CD4-positive, alpha-beta T cell (primary cell): ENCODE measurements around the gene RPS6KA3. TPM values are rescaled to one million over a fixed set of nuclear protein-coding genes. Genes with fewer than 3 reads are reported as not detected.

ENCODE experiments used
- ATAC-seq: fragments of 200-7000 bp; cut with Tn5 transposase; one replicate; pipeline ENCODE4 v1.10.0; 2022; ENCODE audit warnings: mild to moderate bottlenecking; ENCODE audit not compliant: poor library complexity
- CTCF ChIA-PET: fragments of 350-600 bp; sonication (Branson Sonifier 250); formaldehyde crosslinking; loops from one replicate; lab custom pipeline; 2021; ENCODE audit warnings: antibody characterized with exemption, inconsistent platforms; lab: Charles Lee
- POLR2A ChIA-PET: fragments of 350-600 bp; sonication (Branson Sonifier 250); formaldehyde crosslinking; loops from one replicate; lab custom pipeline; 2021; ENCODE audit warnings: antibody characterized with exemption, inconsistent platforms; lab: Charles Lee
- DNase-seq, 14 experiments: peaks; one replicate each; pipeline ENCODE4 v3.0.0-alpha.2; 2013 to 2020; ENCODE audit warnings: mixed read lengths in 2 of 14
- H3K27ac ChIP-seq, 2 donors: one replicate each; pipeline versions ENCODE4 v1.5.1 to v1.7.0; 2013; ENCODE audit warnings: low read length in 2 of 2, low read depth in 1 of 2, mild to moderate bottlenecking in 1 of 2
- H3K27me3 ChIP-seq, 2 experiments: 1 replicate in 1 of 2; 2 replicates in 1 of 2; pipeline versions ENCODE4 v1.6.1 to v1.7.0; 2013; ENCODE audit warnings: low read length in 2 of 2, control low read depth in 1 of 2, mild to moderate bottlenecking in 1 of 2, moderate library complexity in 1 of 2; ENCODE audit not compliant: insufficient read depth in 2 of 2, control insufficient read depth in 1 of 2
- H3K36me3 ChIP-seq: one replicate; pipeline ENCODE4 v1.6.1; 2013; ENCODE audit warnings: low read length, control low read depth; ENCODE audit not compliant: insufficient read depth
- H3K4me1 ChIP-seq: one replicate; pipeline ENCODE4 v1.6.1; 2013; ENCODE audit warnings: low read length, control low read depth; ENCODE audit not compliant: insufficient read depth
- H3K4me3 ChIP-seq: one replicate; pipeline ENCODE4 v1.5.1; 2013; ENCODE audit warnings: mild to moderate bottlenecking, low read length, moderate library complexity
- H3K9me3 ChIP-seq, 2 experiments: 1 replicate in 1 of 2; 2 replicates in 1 of 2; pipeline versions ENCODE4 v1.6.1 to v1.7.0; 2013; ENCODE audit warnings: low read length in 2 of 2, mild to moderate bottlenecking in 2 of 2, control low read depth in 1 of 2, moderate library complexity in 1 of 2; ENCODE audit not compliant: control insufficient read depth in 1 of 2, insufficient read depth in 1 of 2
- H3K27ac Mint-ChIP-seq: one replicate; pipeline ENCODE4 v1.8.0; 2020; ENCODE audit warnings: mixed read lengths
- H3K27me3 Mint-ChIP-seq: one replicate; pipeline ENCODE4 v1.8.0; 2021; ENCODE audit warnings: mixed read lengths
- H3K36me3 Mint-ChIP-seq: one replicate; pipeline ENCODE4 v1.8.0; 2021; ENCODE audit warnings: low read depth, mixed read lengths
- H3K4me1 Mint-ChIP-seq: one replicate; pipeline ENCODE4 v1.8.0; 2021; ENCODE audit warnings: low read depth, mixed read lengths
- H3K4me3 Mint-ChIP-seq: one replicate; pipeline ENCODE4 v1.8.0; 2020; ENCODE audit warnings: mild to moderate bottlenecking, mixed read lengths
- H3K9me3 Mint-ChIP-seq: one replicate; pipeline ENCODE4 v1.8.0; 2020; ENCODE audit warnings: mixed read lengths
- CTCF ChIP-seq: fragments of 200-600 bp; IDR thresholded peaks from one replicate; pipeline ENCODE4 v1.8.0; 2022; ENCODE audit warnings: antibody characterized with exemption, mild to moderate bottlenecking
- intact Hi-C, 2 experiments: fragments of 100-400 bp; cut with DNase I in 1 of 2; cut with micrococcal nuclease in 1 of 2; formaldehyde crosslinking; loops; one replicate each; pipeline versions ENCODE4 v1.15.1 to v1.9.0; 2023 to 2025; cut with DNase I, micrococcal nuclease
- total RNA-seq, 174 experiments: library from RNA in 2 of 174; stranded (reverse) in 2 of 174; gene quantifications; one replicate each; pipeline ENCODE4 v1.2.3 and lab custom pipeline; 2021 to 2026

The RPS6KA3 gene
- total RNA-seq, 2 experiments from 2014 or later: 39.6 to 39.7 TPM

GRCh38 chrX:20124964-20125363 lies 141.7 kb downstream of the RPS6KA3 start:
- ATAC-seq (no peak), DNase-seq (no peak)
- Histone ChIP-seq H3K27ac (no peak overlapping the region), H3K27me3 (no peaks in the 10 kb centered on the region), H3K36me3 (peaks cover 17% of the 10 kb centered on the region), H3K9me3 (no peaks in the 10 kb centered on the region), H3K4me3 (no peak overlapping the region), H3K4me1 (no peaks in the 10 kb centered on the region)
- no peaks in the 10 kb centered on the region for H3K27me3 Mint-ChIP-seq
- H3K36me3 Mint-ChIP-seq: peaks cover 25% of the 10 kb centered on the region
- POLR2A ChIA-PET: no interaction called here
- H3K27ac Mint-ChIP-seq: no peak overlapping the region
- CTCF ChIA-PET: no interaction called here
- TF ChIP-seq CTCF: no peak
- no peaks in the 10 kb centered on the region for H3K4me1 Mint-ChIP-seq
- intact Hi-C loops: loop anchor here (5.0 to 10.0 kb wide), 3 partner anchors 220 to 580 kb away; no protein-coding TSS in a partner anchor
- no peaks in the 10 kb centered on the region for H3K9me3 Mint-ChIP-seq
- H3K4me3 Mint-ChIP-seq: no peak overlapping the region

GRCh38 chrX:20118065-20118824 lies 148.5 kb downstream of the RPS6KA3 start:
- peaks cover 0 to 4% of the 10 kb centered on the region in 2 experiments for H3K9me3 ChIP-seq
- intact Hi-C loops: no loop called here
- H3K27ac ChIP-seq: no peak overlapping the region
- Mint-ChIP-seq H3K4me3 (no peak overlapping the region), H3K9me3 (no peaks in the 10 kb centered on the region), H3K27me3 (peaks cover 17% of the 10 kb centered on the region), H3K27ac (no peak overlapping the region), H3K4me1 (no peaks in the 10 kb centered on the region), H3K36me3 (no peaks in the 10 kb centered on the region)
- no peak for ATAC-seq
- ChIA-PET POLR2A (interaction anchor here (0.6 kb wide), 1 partner anchor 23 kb away, joined by 3 read pairs; no protein-coding TSS in a partner anchor), CTCF (interaction anchor here (0.6 kb wide), 1 partner anchor 16 kb away, joined by 4 read pairs; no protein-coding TSS in a partner anchor)
- H3K36me3 ChIP-seq: no peaks in the 10 kb centered on the region
- no peak for DNase-seq
- TF ChIP-seq CTCF: no peak
- no peak overlapping the region for H3K4me3 ChIP-seq
- peaks cover 14% of the 10 kb centered on the region for H3K4me1 ChIP-seq
- H3K27me3 ChIP-seq: peaks cover 11 to 12% of the 10 kb centered on the region in 2 experiments

GRCh38 chrX:20116577-20117240 lies 150.0 kb downstream of the RPS6KA3 start, which contains the start of gene MAP7D2:
TSS of gene MAP7D2 (minus strand) at chrX:20116907. CDS start at chrX:20116879, 28 bp downstream.
- H3K4me1 ChIP-seq: peaks cover 14% of the 10 kb centered on the region

More at GRCh38 chrX:20116577-20117240, 150.0 kb downstream of the RPS6KA3 start, which contains the start of gene MAP7D2:
- TF ChIP-seq CTCF: no peak
- Histone ChIP-seq H3K36me3 (no peaks in the 10 kb centered on the region), H3K27me3 (peaks cover 11 to 12% of the 10 kb centered on the region in 2 experiments), H3K27ac (no peak within 1 kb of the TSS), H3K4me3 (no peak within 1 kb of the TSS), H3K9me3 (peaks cover 0 to 4% of the 10 kb centered on the region in 2 experiments)
- CTCF ChIA-PET: no interaction called here
- Mint-ChIP-seq H3K9me3 (no peaks in the 10 kb centered on the region), H3K27ac (no peak within 1 kb of the TSS), H3K36me3 (no peaks in the 10 kb centered on the region), H3K4me3 (peak within 1 kb of the TSS; percentile 25), H3K4me1 (no peaks in the 10 kb centered on the region), H3K27me3 (peaks cover 17% of the 10 kb centered on the region)
- POLR2A ChIA-PET: no interaction called here
- ATAC-seq (peak; percentile 34), DNase-seq (no peak)
- intact Hi-C loops: no loop called here
